ENCODE results near the gene SCYL3.

GRCh38 chr1:169804941-169805340, 88.8 kb downstream of the SCYL3 start:
- TF ChIP-seq, protein P1, sequence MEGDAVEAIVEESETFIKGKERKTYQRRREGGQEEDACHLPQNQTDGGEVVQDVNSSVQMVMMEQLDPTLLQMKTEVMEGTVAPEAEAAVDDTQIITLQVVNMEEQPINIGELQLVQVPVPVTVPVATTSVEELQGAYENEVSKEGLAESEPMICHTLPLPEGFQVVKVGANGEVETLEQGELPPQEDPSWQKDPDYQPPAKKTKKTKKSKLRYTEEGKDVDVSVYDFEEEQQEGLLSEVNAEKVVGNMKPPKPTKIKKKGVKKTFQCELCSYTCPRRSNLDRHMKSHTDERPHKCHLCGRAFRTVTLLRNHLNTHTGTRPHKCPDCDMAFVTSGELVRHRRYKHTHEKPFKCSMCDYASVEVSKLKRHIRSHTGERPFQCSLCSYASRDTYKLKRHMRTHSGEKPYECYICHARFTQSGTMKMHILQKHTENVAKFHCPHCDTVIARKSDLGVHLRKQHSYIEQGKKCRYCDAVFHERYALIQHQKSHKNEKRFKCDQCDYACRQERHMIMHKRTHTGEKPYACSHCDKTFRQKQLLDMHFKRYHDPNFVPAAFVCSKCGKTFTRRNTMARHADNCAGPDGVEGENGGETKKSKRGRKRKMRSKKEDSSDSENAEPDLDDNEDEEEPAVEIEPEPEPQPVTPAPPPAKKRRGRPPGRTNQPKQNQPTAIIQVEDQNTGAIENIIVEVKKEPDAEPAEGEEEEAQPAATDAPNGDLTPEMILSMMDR (conservative IDR thresholded peaks at IDR 0.05 in 1 of 2, IDR thresholded peaks at IDR 0.05 in 1 of 2; ENCODE audit: low read depth in 1 of 2, low read length in 2 of 2): no peak
- TF ChIP-seq EZH2 (IDR thresholded peaks at IDR 0.05; ENCODE audit: low read length, missing control alignments): no peak
